HEK293 (cell line): ENCODE measurements around the gene HOTAIR.

ENCODE experiments used
- ATF2 ChIP-seq: fragments of 450-650 bp; formaldehyde crosslinking; IDR thresholded peaks from 2 replicates; pipeline ENCODE4 v1.5.1; 2016; ENCODE audit warnings: missing biosample characterization, missing genetic modification characterization, low read depth
- CTCF ChIP-seq: fragments of 450-650 bp; formaldehyde crosslinking; IDR thresholded peaks from 2 replicates; pipeline ENCODE4 v1.5.1; 2016; ENCODE audit warnings: missing biosample characterization, missing genetic modification characterization
- REPIN1 ChIP-seq: fragments of 450-650 bp; formaldehyde crosslinking; IDR thresholded peaks from 2 replicates; pipeline ENCODE4 v1.5.1; 2017; ENCODE audit warnings: missing biosample characterization, missing genetic modification characterization, low read depth
- SP2 ChIP-seq: fragments of 450-650 bp; formaldehyde crosslinking; IDR thresholded peaks from 2 replicates; pipeline ENCODE4 v1.5.1; 2016; ENCODE audit warnings: missing biosample characterization, missing genetic modification characterization
- ZBTB44 ChIP-seq: fragments of 450-650 bp; IDR thresholded peaks from 2 replicates; pipeline ENCODE4 v1.5.1; 2018; ENCODE audit warnings: missing biosample characterization, mild to moderate bottlenecking, missing genetic modification characterization
- ZIC2 ChIP-seq: fragments of 450-650 bp; formaldehyde crosslinking; IDR thresholded peaks from 2 replicates; pipeline ENCODE4 v1.5.1; 2016; ENCODE audit warnings: missing biosample characterization, missing genetic modification characterization
- ZNF121 ChIP-seq: fragments of 450-650 bp; formaldehyde crosslinking; IDR thresholded peaks from 2 replicates; pipeline ENCODE4 v1.5.1; 2016; ENCODE audit warnings: missing biosample characterization, missing genetic modification characterization
- ZNF16 ChIP-seq: fragments of 450-650 bp; formaldehyde crosslinking; IDR thresholded peaks from 2 replicates; pipeline ENCODE4 v1.5.1; 2016; ENCODE audit warnings: low read depth, missing biosample characterization, missing genetic modification characterization
- ZNF239 ChIP-seq: fragments of 450-650 bp; formaldehyde crosslinking; IDR thresholded peaks from 2 replicates; pipeline ENCODE4 v1.5.1; 2016; ENCODE audit warnings: missing biosample characterization, missing genetic modification characterization
- ZNF311 ChIP-seq: fragments of 450-650 bp; formaldehyde crosslinking; IDR thresholded peaks from 2 replicates; pipeline ENCODE4 v1.5.1; 2017; ENCODE audit warnings: missing biosample characterization, missing genetic modification characterization, borderline replicate concordance
- ZNF350 ChIP-seq: fragments of 450-650 bp; formaldehyde crosslinking; IDR thresholded peaks from 2 replicates; pipeline ENCODE4 v1.5.0; 2017; ENCODE audit warnings: missing biosample characterization, mild to moderate bottlenecking, missing genetic modification characterization
- ZNF423 ChIP-seq: fragments of 450-650 bp; formaldehyde crosslinking; IDR thresholded peaks from 2 replicates; pipeline ENCODE4 v1.5.1; 2016; ENCODE audit warnings: missing biosample characterization, missing genetic modification characterization
- ZNF514 ChIP-seq: fragments of 450-650 bp; formaldehyde crosslinking; IDR thresholded peaks from 2 replicates; pipeline ENCODE4 v1.5.1; 2016; ENCODE audit warnings: missing biosample characterization, missing genetic modification characterization
- ZNF639 ChIP-seq: fragments of 450-650 bp; formaldehyde crosslinking; IDR thresholded peaks from 2 replicates; pipeline ENCODE4 v1.5.1; 2016; ENCODE audit warnings: missing biosample characterization, missing genetic modification characterization

GRCh38 chr12:54016478-54016964, 41.8 kb upstream of the HOTAIR start:
- TF ChIP-seq CTCF (tag by site-specific recombination) (no peak), ZNF311 (tag by site-specific recombination) (no peak), ZNF239 (no peak), ZNF350 (tag by site-specific recombination) (no peak), ZIC2 (tag by site-specific recombination) (no peak), SP2 (peak; percentile 49), ZNF639 (tag by site-specific recombination) (no peak; the same call in 1 of the 2 replicates), ZNF121 (tag by site-specific recombination) (no peak), ZNF514 (no peak), ZBTB44 (tag by site-specific recombination) (peak; percentile 100), REPIN1 (tag by site-specific recombination) (no peak), ATF2 (tag by site-specific recombination) (no peak), ZNF423 (tag by site-specific recombination) (no peak), ZNF16 (tag by site-specific recombination) (no peak)
